Progenitor cell of endocrine pancreas (in vitro differentiated cells): Measurements from ENCODE around the gene RABAC1. TPM values are rescaled to one million over a fixed set of nuclear protein-coding genes. Genes with fewer than 3 reads are reported as not detected.
"Not testable (repeated sequence)": the region's sequence is repeated elsewhere in the genome, so short reads cannot be mapped to it uniquely, and the experiment has no call there.

Experiments
- DNase-seq: peaks from one replicate; pipeline ENCODE4 v3.0.0; 2021; ENCODE audit warnings: low spot score; ENCODE audit not compliant: unreplicated experiment
- H3K27ac Mint-ChIP-seq: 2 replicates; pipeline ENCODE4 v1.8.0; 2021; ENCODE audit warnings: mild to moderate bottlenecking, moderate library complexity, mixed read lengths
- H3K27me3 Mint-ChIP-seq: 2 replicates; pipeline ENCODE4 v1.8.0; 2021; ENCODE audit warnings: mixed read lengths
- H3K36me3 Mint-ChIP-seq: 2 replicates; pipeline ENCODE4 v1.8.0; 2022; ENCODE audit warnings: mixed read lengths; ENCODE audit not compliant: insufficient read depth
- H3K4me1 Mint-ChIP-seq: 2 replicates; pipeline ENCODE4 v1.8.0; 2021; ENCODE audit warnings: low read depth, mixed read lengths
- H3K4me3 Mint-ChIP-seq: 2 replicates; pipeline ENCODE4 v1.8.0; 2021; ENCODE audit warnings: low read depth, mild to moderate bottlenecking, moderate library complexity, mixed read lengths
- H3K9me3 Mint-ChIP-seq: 2 replicates; pipeline ENCODE4 v1.8.0; 2021; ENCODE audit warnings: low read depth, mixed read lengths
- CTCF ChIP-seq: fragments of 200-600 bp; sonication (generic); IDR thresholded peaks from one replicate; pipeline ENCODE4 v1.5.0; 2021; ENCODE audit warnings: antibody characterized with exemption, mild to moderate bottlenecking; ENCODE audit not compliant: unreplicated experiment
- total RNA-seq: library from RNA; stranded (reverse); gene quantifications from 2 replicates; pipeline ENCODE4 v1.2.1, GENCODE V29; 2021

The RABAC1 gene
- total RNA-seq, 1 donor from 2014 or later: 86.6 TPM

DNA sequence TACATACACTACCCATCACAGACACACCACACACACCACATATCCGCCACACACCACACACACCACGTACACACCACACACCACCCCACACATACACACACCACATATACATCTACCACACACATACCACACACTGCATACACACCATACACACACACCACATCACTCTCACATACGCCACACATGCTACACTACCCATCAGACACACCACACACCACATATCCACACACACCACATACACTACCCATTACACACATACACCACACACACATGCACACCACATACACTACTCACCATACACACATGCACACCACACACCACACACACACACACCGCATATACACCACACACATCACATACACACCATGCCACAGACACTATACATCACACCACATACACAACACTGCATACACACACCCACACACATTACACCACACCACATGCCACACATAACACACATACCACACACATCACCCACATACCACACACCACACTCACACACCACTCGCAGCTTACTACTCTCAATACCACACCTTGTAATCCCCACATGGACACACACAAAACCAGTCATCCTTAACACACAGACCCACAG, 40.4 kb downstream of the RABAC1 start:
- Mint-ChIP-seq H3K27me3 (peaks cover 25% of the 10 kb centered on the region), H3K27ac (no peak overlapping the region), H3K4me3 (no peak overlapping the region), H3K4me1 (no peaks in the 10 kb centered on the region), H3K36me3 (no peaks in the 10 kb centered on the region), H3K9me3 (no peaks in the 10 kb centered on the region)
- DNase-seq: no peak
- TF ChIP-seq CTCF: no peak

- no peaks in the 10 kb centered on the region for H3K9me3 Mint-ChIP-seq
- no peaks in the 10 kb centered on the region for H3K36me3 Mint-ChIP-seq
- no peak overlapping the region for H3K27ac Mint-ChIP-seq
Observed at GRCh38 chr19:41918095-41918494, 41.0 kb downstream of the RABAC1 start.

GRCh38 chr19:41917676-41918075, 41.4 kb downstream of the RABAC1 start:
- Mint-ChIP-seq H3K4me3 (no peak overlapping the region), H3K9me3 (no peaks in the 10 kb centered on the region), H3K27ac (no peak overlapping the region), H3K36me3 (no peaks in the 10 kb centered on the region), H3K4me1 (no peaks in the 10 kb centered on the region), H3K27me3 (peaks cover 28% of the 10 kb centered on the region)
- TF ChIP-seq CTCF: no peak
- no peak for DNase-seq

More at GRCh38 chr19:41918095-41918494, 41.0 kb downstream of the RABAC1 start:
- Mint-ChIP-seq H3K4me1 (no peaks in the 10 kb centered on the region), H3K4me3 (no peak overlapping the region), H3K27me3 (peaks cover 27% of the 10 kb centered on the region)
- DNase-seq: no peak
- no peak for TF ChIP-seq CTCF

DNA sequence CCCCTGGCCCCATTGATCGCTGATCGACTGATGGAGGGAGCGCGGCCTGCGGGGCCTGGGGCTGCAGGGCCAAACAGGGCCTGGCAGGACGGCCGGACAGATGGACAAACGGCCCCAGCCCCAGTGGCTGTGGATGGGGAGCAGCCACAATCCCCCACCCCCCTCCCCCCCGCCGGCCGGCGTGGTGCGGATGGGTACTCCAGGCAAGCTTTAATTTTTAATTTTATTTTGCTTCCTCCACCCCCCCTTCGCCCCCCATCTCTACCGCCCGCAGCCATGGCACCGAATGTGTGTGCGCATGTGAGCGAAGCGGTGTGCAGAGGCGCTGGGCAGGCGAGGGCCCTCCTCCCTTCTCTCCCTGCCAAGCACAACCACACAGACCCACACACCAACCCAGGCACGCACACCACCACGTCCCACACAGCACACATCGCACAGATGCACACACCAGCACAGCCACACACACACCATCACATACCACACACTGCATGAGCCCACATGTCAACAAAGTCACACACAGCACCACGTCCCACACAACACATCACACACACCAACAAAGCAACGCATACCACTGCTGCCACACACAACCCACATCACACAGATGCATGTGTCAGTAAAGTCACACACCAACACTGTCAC, 43.2 kb downstream of the RABAC1 start:
- Mint-ChIP-seq H3K4me3 (no peak overlapping the region), H3K4me1 (peaks cover 1% of the 10 kb centered on the region), H3K36me3 (peaks cover 2% of the 10 kb centered on the region), H3K9me3 (no peaks in the 10 kb centered on the region), H3K27me3 (peaks cover 34% of the 10 kb centered on the region), H3K27ac (no peak overlapping the region)
- DNase-seq: no peak
- TF ChIP-seq CTCF: no peak

- Mint-ChIP-seq H3K27ac (no peak overlapping the region), H3K36me3 (peaks cover 4% of the 10 kb centered on the region), H3K4me3 (no peak overlapping the region), H3K9me3 (no peaks in the 10 kb centered on the region), H3K4me1 (peaks cover 1% of the 10 kb centered on the region), H3K27me3 (peaks cover 41% of the 10 kb centered on the region)
- no peak for DNase-seq
- TF ChIP-seq CTCF: no peak
Observed at GRCh38 chr19:41915021-41915775, 43.9 kb downstream of the RABAC1 start.

- H3K27me3 Mint-ChIP-seq: peaks cover 43% of the 10 kb centered on the region
- not testable (repeated sequence) for H3K36me3 Mint-ChIP-seq, DNase-seq, H3K27ac Mint-ChIP-seq, H3K9me3 Mint-ChIP-seq, H3K4me3 Mint-ChIP-seq, H3K4me1 Mint-ChIP-seq
Observed at GRCh38 chr19:41914424-41914834, 44.7 kb downstream of the RABAC1 start.
